ENCODE data around the gene CRLF3.
A peak's percentile ranks its signal among the peaks of the same experiment; 100 is the strongest.
"Not testable (repeated sequence)": the region's sequence is repeated elsewhere in the genome, so short reads cannot be mapped to it uniquely, and the experiment has no call there.

CRLF3 gene

DNA sequence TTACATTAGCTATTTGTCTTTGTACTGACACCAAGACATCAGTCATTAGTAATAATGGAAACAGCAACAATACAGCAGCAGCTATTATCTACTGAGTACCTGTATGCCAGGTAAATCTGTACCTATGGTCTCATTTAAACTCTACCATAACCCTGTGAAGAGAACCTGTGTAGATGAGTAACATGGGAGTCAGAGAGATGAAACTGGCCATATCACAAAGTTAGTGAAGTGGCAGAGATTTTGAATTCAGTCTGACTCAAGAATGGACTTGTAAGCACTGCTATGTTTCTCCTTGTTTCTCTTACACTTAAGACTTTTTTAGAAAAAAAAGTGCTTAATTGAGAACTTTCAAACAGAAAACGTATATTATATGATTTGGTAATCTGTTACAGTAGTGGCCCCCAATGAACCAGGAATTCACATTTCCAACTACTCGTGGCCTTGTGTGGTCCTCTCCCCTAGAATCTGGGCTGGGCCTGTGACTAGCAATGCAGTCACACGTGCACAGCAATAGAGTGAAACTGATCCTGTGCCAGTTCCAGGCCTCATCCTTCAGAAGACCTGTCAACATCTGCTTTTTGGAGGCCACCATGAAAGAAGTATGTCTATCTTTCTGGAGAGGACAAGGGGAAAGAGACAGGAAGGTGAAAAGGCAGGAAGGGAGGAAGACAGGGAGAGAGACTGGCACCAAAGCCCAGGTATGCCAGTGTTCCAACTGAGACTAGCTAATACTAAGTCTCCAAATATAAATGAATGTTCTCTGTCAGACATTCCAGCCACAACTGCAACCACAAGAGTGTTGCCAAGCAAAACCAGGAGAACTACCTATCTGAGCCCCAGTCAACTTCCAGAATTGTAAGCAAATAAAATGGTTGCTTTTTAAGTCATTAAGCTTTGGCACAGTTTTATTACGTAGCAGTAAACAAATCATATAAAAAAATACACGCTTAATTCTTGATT lies 12.0 kb downstream of the CRLF3 start:
- DNase-seq, result peak; percentile 17

DNA sequence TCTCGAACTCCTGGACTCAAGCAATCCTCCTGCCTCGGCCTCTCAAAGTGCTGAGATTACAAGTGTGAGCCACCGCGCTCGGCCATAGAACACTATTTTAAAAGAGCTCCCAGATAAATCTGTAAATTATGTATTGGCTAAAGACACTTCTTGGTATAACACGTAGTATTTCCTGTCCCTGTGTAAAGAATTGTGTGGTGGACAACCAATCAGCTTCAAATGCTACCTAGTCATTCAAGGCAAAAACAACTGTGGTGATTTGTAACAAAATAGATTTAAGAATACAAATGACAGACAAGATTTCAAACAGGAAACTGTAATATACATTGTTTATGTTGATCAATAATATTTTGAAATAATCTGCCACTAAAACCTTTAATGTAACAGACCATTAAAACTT lies 14.6 kb downstream of the CRLF3 start:
- no peak for DNase-seq

DNA sequence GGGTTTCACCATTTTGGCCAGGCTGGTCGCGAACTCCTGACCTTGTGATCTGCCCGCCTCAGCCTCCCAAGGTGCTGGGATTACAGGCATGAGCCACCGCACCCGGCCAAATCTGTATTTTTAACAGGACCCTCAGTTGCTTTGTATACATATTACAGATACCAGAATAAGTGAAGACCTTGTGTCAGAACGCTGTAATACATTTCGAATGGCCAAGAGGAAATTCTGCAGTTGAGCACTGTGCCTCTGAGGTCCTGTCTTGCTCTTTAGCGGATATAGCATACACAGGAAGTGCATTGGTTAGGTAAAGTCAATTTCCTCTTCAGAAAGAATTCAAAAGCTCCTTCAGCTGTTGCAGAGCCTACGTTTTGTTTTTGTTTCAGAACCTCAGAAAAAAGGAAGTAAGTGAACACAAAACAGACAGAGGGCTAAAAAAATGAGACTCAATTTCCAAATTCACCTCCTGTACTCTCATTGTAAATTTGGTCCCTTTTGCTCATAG lies 15.7 kb downstream of the CRLF3 start:
- DNase-seq, result no peak

DNA sequence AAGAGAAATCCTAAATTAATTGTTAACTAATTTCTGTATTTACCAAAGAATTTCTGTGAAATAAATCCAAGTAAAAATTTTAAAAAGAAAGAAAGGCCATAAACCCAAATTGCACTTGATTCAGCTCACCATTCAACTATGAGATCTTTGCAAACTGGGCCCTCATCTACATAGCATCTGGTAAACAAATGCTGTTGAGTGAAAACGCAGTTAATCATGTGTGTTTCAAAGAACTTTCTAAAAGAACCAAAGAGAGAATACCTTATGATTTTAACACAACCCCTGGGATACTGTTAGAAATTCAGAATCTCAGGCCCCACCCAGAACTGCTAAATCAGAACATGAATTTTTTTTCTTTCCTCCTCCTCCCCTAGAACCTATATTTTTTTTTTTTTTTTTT lies 16.6 kb downstream of the CRLF3 start:
- DNase-seq, result no peak

DNA sequence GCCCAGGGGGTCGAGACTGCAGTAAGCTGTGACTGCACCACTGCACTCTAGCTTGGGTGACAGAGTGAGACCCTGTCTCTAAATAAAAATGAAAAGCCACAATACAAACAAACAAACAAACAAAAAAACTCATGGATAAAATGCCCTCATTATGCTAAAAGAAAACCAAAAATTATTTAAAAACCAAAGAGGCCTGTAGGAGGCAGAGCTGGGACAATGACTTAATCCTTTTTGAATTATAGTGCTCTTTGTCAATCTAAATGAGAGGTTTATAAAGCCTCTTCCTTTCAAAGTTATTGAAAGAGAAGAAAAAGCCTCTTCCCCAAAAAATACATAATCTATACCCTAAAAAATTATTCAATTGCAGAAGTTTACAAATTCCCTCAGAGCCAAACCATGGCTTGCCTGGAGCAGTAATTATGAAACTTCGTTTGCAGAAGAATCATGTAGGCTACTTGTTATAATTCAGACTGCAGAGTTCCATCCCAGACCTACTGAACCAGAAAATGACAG lies 18.5 kb downstream of the CRLF3 start:
- DNase-seq, result no peak

DNA sequence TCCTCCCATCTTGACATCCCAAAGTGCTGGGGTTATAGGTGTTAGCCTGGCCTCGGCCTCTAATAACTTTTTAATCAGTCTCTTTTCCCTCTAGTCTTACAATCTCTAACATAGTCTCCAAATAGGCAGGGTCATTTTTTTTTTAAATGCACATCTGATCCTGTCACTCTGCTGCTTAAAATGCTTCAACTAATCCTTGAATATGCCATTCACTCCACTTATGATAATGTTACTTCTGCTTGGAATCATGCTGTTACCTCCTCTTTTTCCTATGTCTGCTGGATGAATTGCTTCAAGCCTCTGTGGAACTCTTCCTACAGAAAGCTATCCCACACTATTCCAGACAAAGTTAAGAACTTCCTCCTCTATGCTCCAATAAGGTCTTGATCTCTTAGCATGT lies 22.8 kb downstream of the CRLF3 start:
- no peak for DNase-seq

DNA sequence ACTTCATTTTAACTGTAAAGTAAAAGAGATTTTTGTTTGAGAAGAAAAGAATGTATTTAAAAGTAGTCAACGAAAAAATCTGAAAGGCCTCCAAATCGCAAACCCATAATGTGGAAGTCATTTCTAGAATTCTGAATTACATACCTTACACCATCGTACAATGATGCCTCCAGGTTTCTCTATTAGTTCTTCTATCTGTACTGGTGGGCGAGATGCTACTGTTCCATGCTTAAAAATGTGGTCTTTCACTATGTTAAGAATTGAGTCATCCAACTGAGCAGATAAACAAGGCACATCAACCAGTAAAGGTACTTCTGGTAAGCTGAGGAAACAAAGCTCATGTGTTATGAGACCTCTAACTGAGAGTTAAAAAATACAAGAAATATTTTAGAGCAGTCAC lies 28.5 kb downstream of the CRLF3 start:
- no peak for DNase-seq

DNA sequence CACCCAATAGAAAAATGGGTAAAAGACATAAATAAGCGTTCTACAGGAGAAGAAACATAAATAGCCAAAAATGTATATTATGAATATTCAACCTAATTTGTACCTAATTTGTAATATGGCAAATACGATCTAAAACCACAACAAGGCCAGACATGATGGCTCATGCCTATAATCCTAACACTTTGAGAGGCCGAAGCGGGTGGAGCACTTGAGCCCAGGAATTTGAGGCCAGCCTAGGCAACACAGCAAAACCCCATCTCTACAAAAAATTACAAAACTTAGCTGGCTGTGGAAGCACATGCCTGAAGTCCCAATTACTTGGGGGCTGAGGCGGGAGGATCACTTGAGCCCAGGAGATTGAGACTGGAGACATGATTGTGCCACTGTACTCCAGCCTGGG lies 30.1 kb downstream of the CRLF3 start:
- DNase-seq, result no peak

DNA sequence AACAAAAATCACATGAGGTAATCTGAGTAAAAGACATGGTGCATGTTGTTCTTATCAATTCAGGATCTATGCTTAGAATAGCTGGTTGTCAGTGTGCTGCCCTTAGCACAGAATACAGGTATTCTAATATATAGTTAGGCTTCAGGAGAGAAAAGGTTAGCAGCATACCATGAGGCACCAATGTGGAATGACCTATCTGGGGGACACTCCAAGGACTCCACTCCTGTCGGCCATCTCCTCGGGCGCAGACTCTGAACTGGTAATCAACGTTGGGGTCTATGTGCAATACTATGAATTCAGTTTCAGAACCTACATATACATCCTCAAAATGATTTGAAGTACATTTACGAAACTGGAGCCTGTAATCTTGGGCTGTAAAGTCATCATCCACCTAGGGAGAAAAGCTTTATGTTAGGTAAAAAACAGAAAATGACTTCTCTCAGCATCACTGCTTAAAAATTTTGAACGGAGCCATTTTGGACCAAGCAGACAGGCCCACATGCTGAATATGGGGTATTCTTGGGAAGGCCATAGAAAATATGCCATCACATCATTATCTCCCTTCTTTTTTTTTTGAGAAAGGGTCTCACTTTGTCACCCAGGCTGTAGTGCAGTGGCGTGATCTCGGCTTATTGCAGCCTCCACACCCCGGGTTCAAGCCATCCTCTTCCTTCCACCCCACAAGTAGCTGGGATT lies 31.1 kb downstream of the CRLF3 start:
- DNase-seq, result no peak

DNA sequence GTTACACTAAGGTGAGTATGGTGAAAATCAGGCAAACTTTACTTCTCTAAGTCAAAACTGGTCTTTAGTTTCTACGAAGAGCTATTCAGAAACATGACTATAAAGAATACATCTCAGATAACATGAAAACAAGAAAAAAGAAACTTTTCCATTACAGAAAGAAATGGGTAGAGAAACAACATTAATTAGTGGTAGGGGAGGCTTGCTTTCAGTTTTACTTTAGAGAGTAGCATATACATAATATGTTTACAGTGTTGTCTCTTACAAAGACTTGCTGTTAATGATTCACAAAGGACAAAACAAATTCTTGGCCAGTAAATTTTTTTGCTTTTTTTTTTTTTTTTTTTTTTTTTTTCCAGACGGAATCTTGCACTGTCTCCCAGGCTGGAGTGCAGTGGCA lies 34.2 kb downstream of the CRLF3 start:
- no peak for DNase-seq

DNA sequence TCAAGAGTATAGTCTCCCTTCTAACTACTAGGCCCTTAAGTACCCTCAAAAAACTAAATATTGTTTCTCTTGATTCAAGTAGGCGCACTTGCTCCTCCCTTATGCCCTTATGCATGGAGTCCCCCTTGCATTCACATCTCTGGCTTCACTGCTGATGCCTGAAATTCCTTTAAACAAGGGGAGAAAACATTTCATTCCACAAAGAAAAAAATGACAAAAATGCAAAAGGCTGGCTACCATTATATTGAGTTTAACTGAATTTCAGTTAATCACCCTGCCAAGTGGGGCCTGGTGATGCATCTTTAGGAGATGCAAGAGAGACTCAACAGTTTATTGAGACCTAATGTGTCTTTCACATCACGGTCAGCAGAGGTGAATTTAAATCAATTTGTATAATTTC lies 35.6 kb downstream of the CRLF3 start:
- DNase-seq, result peak; percentile 54

DNA sequence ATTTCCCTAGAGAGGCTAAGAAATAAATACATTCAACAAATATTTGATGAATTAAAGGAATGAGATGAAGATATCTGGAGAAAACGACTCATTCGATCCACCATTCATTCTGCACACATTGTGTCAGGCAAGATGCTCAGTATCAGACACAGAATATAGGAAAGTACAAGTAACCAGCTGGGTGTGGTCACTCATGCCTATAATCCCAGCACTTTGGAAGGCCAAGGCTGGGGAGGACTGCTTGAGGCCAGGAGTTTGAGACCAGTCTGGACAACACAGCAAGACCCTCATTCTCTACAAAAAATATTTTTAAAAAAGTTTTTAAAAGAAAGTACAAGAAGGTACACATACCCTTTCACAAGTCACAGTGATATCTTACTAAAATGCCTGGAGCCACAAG lies 42.3 kb downstream of the CRLF3 start:
- DNase-seq, result peak; percentile 9

DNA sequence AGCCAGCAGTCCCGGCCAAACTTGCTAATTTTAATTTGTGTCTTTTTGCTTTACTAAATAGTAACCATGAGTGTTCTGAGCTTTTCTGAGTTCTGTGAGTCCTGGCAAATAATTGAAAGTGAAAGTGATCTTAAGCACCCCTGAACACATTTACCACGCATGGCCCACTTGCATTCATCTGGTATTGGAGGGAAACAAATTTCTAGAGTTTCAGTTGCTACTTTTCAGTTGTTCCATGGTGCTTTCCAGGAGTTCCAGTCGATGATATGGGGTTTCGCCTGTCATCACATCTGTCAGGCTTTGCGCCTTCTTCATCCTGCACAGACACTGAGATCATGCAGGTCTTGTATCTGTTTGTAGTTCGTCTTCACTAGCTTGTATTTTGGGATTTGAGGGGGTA lies 44.1 kb downstream of the CRLF3 start:
- DNase-seq, result no peak

DNA sequence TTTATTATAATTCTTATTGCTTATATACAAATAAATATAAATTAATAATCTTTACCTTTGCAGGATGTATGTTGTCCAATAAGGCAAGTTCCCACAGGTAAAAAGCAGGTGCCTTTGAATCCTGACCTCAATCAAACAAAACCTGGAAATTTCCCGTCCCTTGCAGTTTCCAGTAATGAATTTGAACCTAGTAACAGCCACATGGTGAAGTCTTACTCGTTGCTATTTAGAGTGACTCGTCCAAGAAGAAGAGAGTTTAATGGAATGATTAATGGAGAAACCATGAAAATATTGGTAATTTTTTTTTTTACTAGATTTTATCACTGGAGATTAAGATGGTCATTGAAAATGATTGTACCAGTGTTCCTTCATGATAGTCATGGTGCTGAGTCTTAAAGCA lies 55.7 kb downstream of the CRLF3 start:
- peak; percentile 8 for DNase-seq

DNA sequence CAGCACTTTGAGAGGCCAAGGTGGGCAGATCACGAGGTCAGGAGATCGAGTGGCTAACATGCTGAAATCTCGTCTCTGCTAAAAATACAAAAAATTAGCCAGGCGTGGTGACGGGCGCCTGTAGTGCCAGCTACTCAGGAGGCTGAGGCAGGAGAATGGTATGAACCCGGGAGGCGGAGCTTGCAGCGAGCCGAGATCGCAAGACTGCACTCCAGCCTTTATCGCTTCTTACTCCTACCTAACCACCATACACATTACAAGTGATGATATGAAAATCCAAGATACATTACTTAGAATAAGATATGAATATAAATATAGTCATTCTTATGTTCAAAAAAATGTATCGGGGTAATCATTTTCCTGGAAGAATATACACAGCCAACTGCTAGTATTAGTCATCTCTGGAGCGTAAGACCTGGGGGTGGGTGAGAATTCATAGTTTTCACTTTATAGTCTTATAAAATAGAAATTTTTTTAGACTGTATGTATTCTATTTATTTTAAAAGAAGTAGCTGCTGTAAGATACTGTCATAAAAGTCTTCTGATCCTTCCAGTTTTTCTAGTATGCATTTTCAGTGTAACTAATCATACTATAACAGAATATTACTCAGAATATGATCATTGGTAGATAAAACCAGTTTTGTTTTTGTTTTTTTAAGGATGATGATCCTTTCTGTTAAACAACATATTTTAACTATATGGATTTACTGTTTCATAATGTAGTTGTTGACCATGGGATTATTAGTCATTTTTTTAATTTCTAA lies 56.7 kb downstream of the CRLF3 start:
- not testable (repeated sequence) for DNase-seq

DNA sequence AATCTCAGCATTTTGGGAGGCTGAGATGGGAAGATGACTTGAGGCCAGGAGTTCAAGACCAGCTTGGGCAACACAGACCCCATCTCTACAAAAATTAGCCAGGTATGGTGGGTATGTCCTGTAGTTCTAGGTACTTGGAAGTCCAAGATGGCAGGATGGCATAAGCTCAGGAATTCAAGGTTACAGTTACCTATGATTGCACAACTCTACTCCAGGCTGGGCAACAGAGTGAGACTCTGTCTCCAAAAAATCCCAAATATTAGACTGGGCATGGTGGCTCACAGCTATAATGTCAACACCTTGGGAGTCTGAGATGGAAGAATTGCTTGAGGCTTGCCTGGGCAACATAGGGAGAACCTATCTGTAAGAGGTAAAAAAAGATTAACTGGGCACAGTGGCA lies 63.4 kb downstream of the CRLF3 start:
- DNase-seq, result no peak

DNA sequence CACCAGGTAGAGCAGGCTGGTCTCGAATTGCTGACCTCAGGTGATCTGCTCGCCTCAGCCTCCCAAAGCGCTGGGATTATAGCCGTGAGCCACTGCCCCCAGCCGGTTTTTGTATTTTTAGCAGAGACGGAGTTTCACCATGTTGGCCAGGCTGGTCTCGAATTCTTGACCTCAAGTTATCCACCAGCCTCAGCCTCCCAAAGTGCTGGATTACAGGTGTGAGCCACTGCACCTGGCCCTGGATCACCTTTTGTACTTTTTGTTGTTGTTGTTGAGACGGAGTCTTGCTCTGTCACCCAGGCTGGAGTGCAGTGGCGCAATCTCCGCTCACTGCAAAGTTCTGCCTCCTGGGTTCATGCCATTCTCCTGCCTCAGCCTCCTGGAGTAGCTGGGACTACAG lies 71.2 kb downstream of the CRLF3 start:
- not testable (repeated sequence) for DNase-seq

DNA sequence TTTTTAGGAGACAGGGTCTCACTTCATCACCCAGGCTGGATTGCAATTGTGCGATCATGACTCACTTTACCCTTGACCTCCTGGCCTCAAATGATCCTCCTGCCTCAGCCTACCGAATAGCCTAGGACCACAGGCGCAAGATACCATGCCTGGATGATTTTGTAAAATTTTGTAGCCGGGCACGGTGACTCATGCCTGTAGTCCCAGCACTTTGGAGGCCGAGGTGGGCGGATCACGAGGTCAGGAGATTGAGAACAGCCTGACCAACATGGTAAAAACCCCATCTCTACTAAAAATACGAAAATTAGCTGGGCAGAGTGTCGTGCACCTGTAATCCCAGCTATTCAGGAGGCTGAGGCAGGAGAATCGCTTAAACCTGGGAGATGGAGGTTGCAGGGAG lies 73.5 kb downstream of the CRLF3 start:
- not testable (repeated sequence) for DNase-seq

DNA sequence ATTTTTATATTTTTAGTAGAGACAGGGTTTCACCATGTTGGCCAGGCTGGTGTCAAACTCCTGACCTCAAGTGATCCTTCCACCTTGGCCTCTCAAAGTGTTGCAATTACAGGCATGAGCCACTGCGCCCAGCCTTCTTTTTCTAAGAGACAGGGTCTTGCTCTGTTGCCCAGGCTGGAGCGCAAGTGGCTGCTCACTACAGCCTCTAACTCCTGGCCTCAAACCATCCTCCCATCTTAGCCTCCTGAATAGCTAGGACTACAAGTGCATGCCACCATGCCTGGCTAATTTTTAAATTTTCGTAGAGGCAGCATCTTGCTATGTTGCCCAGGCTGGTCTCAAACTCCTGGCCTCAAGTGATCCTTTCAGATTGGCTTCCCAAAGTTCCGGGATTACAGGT lies 76.9 kb downstream of the CRLF3 start:
- DNase-seq, result not testable (repeated sequence)

DNA sequence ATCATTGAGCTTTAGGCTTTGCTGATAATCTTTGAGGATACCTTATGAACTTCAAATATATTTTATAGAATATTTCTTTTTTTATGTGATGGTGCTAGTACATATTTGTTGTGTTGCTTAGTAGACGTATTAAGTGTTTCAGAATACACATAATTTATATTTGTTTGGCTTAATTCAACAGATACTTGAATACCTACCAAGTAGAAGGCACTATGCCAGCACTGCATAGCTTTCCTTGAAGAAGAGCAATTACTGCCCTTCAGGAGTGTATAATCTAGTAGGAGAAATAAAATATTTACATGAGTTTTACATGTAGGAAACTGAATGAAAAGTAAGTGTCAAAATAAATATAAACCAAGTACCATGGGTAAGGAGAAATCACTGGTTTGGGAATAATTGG lies 81.8 kb downstream of the CRLF3 start:
- not testable (repeated sequence) for DNase-seq

DNA sequence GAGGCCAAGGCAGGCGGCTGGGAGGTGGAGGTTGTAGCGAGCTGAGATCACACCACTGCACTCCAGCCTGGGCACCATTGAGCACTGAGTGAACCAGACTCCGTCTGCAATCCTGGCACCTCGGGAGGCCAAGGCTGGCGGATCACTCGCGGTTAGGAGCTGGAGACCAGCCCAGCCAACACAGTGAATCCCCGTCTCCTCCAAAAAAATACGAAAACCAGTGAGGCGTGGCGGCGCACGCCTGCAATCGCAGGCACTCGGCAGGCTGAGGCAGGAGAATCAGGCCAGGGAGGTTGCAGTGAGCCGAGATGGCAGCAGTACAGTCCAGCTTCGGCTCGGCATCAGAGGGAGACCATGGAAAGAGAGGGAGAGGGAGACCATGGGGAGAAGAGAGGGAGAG lies 88.1 kb downstream of the CRLF3 start:
- not testable (repeated sequence) for DNase-seq

DNA sequence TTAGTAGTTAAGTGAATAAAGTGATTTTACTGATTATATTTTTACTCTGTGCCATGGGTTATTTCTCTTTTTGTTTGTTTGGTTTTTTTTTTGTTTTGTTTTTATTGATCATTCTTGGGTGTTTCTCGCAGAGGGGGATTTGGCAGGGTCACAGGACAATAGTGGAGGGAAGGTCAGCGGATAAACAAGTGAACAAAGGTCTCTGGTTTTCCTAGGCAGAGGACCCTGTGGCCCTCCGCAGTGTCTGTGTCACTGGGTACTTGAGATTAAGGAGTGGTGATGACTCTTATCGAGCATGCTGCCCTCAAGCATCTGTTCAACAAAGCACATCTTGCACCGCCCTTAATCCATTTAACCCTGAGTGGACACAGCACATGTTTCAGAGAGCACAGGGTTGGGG lies 88.8 kb downstream of the CRLF3 start:
- not testable (repeated sequence) for DNase-seq

DNA sequence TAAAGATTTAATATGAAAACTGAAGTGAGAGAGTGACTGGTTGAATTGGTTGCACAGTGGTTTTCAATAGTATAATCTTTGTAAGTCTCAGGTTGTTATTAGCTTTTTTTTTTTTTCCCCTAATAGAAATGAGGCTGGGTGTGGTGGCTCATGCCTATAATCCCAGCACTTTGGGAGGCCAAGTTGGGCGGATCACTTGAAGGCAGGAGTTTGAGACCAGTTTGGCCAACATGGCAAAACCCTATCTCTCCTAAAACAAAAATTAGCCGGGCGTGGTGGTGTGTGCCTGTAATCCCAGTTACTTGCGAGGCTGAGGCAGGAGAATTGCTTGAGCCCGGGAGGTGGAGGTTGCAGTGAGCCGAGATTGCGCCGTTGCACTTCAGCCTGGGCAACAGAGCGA lies 89.3 kb downstream of the CRLF3 start:
- not testable (repeated sequence) for DNase-seq
